Measurements from ENCODE around the gene FAM187B.

DNA sequence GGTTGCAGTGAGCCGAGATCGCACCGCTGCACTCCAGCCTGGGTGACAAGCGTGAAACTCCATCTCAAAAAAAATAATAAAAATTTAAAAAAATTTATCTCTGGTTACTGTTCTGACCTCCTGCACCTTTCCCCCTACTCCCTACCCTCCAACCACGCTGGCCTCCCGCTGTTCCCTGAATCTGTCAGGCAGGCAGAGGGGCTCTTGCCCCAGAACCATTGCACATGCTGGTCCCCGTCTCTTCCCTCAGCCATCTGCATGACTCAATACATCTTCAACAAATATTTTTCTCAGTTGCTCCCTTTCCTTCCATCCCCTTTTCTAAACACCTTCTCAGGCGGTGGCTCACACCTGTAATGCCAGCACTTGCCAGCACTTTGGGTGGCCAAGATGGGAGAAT, 1.1 kb upstream of the FAM187B start:
- TF ChIP-seq, protein P1, sequence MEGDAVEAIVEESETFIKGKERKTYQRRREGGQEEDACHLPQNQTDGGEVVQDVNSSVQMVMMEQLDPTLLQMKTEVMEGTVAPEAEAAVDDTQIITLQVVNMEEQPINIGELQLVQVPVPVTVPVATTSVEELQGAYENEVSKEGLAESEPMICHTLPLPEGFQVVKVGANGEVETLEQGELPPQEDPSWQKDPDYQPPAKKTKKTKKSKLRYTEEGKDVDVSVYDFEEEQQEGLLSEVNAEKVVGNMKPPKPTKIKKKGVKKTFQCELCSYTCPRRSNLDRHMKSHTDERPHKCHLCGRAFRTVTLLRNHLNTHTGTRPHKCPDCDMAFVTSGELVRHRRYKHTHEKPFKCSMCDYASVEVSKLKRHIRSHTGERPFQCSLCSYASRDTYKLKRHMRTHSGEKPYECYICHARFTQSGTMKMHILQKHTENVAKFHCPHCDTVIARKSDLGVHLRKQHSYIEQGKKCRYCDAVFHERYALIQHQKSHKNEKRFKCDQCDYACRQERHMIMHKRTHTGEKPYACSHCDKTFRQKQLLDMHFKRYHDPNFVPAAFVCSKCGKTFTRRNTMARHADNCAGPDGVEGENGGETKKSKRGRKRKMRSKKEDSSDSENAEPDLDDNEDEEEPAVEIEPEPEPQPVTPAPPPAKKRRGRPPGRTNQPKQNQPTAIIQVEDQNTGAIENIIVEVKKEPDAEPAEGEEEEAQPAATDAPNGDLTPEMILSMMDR (IDR thresholded peaks at IDR 0.05; ENCODE audit: low read depth, low read length, missing input control), result no peak
- TF ChIP-seq HNF4A (conservative IDR thresholded peaks at IDR 0.05) (no peak), TAF1 (conservative IDR thresholded peaks at IDR 0.05) (no peak), EGR1 (IDR thresholded peaks at IDR 0.05; ENCODE audit: low read depth in 2 of 2) (no peak), MAX (IDR thresholded peaks at IDR 0.05) (no peak), YY1 (IDR thresholded peaks at IDR 0.05) (no peak)

Measured in liver (tissue), 3 donors.